Nucleus accumbens (tissue), 56 donors: ENCODE results near the gene NELFE.
"Not testable (repeated sequence)": the region's sequence is repeated elsewhere in the genome, so short reads cannot be mapped to it uniquely, and the experiment has no call there.

ENCODE experiments used
- DNase-seq, 56 donors: peaks; one replicate each; lab custom pipeline; 2025; lab: John Stamatoyannopoulos, UW

NELFE gene

GRCh38 chr6:31922942-31923341 is 35.8 kb downstream of the NELFE start:
- peak in 1 of 56 donors; percentile 36 for DNase-seq

GRCh38 chr6:31920811-31921210 is 38.0 kb downstream of the NELFE start:
- no peak for DNase-seq

- DNase-seq: no peak
These were observed 39.0 kb downstream of the NELFE start for GRCh38 chr6:31919624-31920303.

GRCh38 chr6:31918069-31918720 is 40.6 kb downstream of the NELFE start:
- DNase-seq: no peak

GRCh38 chr6:31915756-31916155 is 43.0 kb downstream of the NELFE start:
- DNase-seq: no peak

- no peak for DNase-seq
These were observed 43.4 kb downstream of the NELFE start for GRCh38 chr6:31915351-31915750.

- DNase-seq: no peak
These were observed 46.8 kb downstream of the NELFE start for GRCh38 chr6:31911826-31912585.

- DNase-seq: not testable (repeated sequence)
These were observed 49.5 kb downstream of the NELFE start for GRCh38 chr6:31909298-31909697.

- no peak for DNase-seq
These were observed 50.0 kb downstream of the NELFE start for GRCh38 chr6:31908791-31909190.

GRCh38 chr6:31908255-31908654 is 50.5 kb downstream of the NELFE start:
- DNase-seq: not testable (repeated sequence)

- no peak for DNase-seq
These were observed 51.5 kb downstream of the NELFE start for GRCh38 chr6:31907158-31907813.

- DNase-seq: not testable (repeated sequence)
These were observed 52.0 kb downstream of the NELFE start for GRCh38 chr6:31906727-31907126.

- DNase-seq: no peak
These were observed 52.6 kb downstream of the NELFE start for GRCh38 chr6:31906122-31906521.

- DNase-seq: no peak
These were observed 53.7 kb downstream of the NELFE start for GRCh38 chr6:31905041-31905440.

GRCh38 chr6:31903957-31904356 is 54.8 kb downstream of the NELFE start:
- no peak for DNase-seq
